Astrocyte of the spinal cord (primary cell): ENCODE data around the gene MRPL11.

Experiments used
- DNase-seq: peaks from one replicate; pipeline ENCODE4 v3.0.0; 2011; ENCODE audit warnings: low read depth, low spot score
- H3K4me3 ChIP-seq: 2 replicates; pipeline ENCODE4 v1.5.1; 2011; ENCODE audit warnings: low read depth, mild to moderate bottlenecking, low read length, moderate library complexity
- in situ Hi-C: cut with HindIII; loops from 2 replicates; pipeline ENCODE4 v1.10.0; 2017; ENCODE audit warnings: low sequenced_read_pairs
- TF ChIP-seq, protein P1 (sequence below): IDR thresholded peaks from 2 replicates; pipeline ENCODE4 v1.5.1; 2012; ENCODE audit warnings: low read depth, mild to moderate bottlenecking, low read length, inconsistent platforms

Gene MRPL11

GRCh38 chr11:66477263-66478201 lies 38.9 kb upstream of the MRPL11 start:
- TF ChIP-seq, protein P1, sequence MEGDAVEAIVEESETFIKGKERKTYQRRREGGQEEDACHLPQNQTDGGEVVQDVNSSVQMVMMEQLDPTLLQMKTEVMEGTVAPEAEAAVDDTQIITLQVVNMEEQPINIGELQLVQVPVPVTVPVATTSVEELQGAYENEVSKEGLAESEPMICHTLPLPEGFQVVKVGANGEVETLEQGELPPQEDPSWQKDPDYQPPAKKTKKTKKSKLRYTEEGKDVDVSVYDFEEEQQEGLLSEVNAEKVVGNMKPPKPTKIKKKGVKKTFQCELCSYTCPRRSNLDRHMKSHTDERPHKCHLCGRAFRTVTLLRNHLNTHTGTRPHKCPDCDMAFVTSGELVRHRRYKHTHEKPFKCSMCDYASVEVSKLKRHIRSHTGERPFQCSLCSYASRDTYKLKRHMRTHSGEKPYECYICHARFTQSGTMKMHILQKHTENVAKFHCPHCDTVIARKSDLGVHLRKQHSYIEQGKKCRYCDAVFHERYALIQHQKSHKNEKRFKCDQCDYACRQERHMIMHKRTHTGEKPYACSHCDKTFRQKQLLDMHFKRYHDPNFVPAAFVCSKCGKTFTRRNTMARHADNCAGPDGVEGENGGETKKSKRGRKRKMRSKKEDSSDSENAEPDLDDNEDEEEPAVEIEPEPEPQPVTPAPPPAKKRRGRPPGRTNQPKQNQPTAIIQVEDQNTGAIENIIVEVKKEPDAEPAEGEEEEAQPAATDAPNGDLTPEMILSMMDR: no peak

GRCh38 chr11:66476841-66477251 lies 38.2 kb upstream of the MRPL11 start:
- TF ChIP-seq, protein P1: no peak
- in situ Hi-C loops: no loop called here
- no peak overlapping the region for H3K4me3 ChIP-seq
- DNase-seq: no peak

More at GRCh38 chr11:66477263-66478201, 38.9 kb upstream of the MRPL11 start:
- no peak for DNase-seq
- H3K4me3 ChIP-seq: no peak overlapping the region
- in situ Hi-C loops: no loop called here

- no peak for DNase-seq
- TF ChIP-seq, protein P1: no peak
- H3K4me3 ChIP-seq: no peak overlapping the region
- in situ Hi-C loops: no loop called here
Measured at GRCh38 chr11:66476173-66476840, 37.7 kb upstream of the MRPL11 start.

- no peak for DNase-seq
- TF ChIP-seq, protein P1: no peak
- in situ Hi-C loops: no loop called here
- no peak overlapping the region for H3K4me3 ChIP-seq
Measured at GRCh38 chr11:66475349-66476172, 36.9 kb upstream of the MRPL11 start.

DNA sequence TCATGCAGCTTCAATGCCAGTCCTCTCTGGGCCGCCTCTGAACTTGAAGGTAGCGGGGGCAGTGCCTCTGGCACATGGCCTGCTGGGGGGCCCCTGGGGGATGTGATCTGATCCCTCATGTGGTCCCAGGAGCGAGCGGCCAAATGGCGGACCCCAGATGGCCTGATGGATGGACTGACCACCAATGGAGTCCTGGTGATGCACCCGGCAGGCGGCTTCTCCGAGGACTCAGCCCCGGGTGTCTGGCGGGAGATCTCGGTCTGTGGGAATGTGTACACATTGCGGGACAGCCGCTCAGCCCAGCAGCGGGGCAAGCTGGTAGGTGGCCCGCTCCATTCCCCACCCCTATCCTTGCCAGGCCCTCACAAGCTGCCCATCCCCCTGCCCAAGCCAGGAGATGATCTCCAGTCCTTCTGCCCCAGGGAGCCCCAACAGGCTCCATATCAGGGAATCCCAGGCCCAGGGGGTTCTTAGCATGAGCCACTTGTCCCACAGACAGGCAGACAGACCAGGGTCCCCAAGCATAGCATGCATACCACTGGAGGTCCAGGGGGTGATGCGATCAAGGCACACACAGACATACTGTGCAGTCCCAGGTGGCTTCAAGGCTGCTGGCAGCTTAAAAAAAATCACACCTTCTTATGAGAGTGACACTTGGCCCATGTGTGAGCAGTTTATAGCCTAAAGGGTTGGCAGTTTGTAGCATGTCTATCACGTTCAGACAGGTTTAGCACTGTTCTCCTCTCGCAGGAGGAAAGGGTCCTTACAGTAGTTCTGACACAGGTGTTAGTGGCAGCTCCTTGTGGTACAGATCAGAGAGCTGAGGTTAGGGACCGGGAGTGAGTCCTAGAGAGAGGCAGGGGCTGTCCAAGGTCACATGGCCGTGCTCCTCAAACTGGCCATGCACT lies 35.2 kb upstream of the MRPL11 start:
- TF ChIP-seq, protein P1: no peak
- DNase-seq: no peak
- in situ Hi-C loops: no loop called here
- H3K4me3 ChIP-seq: no peak overlapping the region
